Measurements from ENCODE around the gene NCKAP5. TPM values are rescaled to one million over a fixed set of nuclear protein-coding genes. Genes with fewer than 3 reads are reported as not detected.

Gene NCKAP5
- total and polyA plus RNA-seq, 2 experiments from 2014 or later = 0.21 to 0.31 TPM

DNA sequence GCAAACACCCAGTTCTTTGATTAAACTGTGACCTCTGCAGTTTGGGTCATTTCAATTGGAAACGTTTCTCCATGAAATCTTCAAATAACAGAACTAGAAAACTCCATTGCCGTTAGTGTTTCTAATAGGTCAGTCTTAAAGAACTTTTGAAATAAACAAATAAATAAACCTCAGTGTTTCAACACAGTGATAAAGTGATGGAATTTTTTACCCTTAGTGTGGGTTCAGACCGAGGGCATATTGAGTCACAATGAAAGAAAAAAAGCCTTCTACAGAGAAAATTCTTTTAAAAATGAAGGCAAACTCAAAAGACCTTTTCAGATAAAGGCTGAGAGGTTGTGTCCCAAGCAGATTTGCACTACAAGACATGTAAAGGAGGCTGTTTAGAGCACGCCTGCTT is 149.6 kb downstream of the NCKAP5 start:
- H3K27ac ChIP-seq = no peak overlapping the region
- no peak for DNase-seq (ENCODE audit: low read depth in 1 of 2, low spot score in 1 of 2)

DNA sequence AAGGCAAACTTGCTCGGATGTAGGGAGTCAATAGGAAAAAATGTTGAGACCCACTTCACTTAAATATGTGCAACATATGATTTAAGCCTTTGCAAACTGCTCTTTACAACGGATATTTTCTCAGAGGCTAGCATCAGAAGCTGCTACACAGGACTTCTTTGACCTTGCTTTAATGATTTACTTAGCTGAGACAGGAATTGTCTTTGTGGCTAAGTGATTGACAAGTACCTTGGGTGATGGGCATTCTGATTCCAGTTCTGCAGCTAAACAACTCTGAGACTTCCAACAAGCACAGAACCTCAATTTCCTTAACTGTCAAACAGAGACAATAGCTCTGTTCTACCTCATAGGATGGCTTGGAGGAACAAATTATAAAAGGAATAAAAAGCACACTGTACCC is 150.2 kb downstream of the NCKAP5 start:
- Histone ChIP-seq H3K27me3 (no peaks in the 10 kb centered on the region), H3K9me3 (ENCODE audit: low read depth) (no peaks in the 10 kb centered on the region), H3K4me3 (no peak overlapping the region), H3K36me3 (no peaks in the 10 kb centered on the region), H3K27ac (no peak overlapping the region), H3K4me1 (ENCODE audit: low read depth) (no peaks in the 10 kb centered on the region)
- DNase-seq (ENCODE audit: low read depth in 1 of 2, low spot score in 1 of 2) = no peak
- TF ChIP-seq, protein P1, sequence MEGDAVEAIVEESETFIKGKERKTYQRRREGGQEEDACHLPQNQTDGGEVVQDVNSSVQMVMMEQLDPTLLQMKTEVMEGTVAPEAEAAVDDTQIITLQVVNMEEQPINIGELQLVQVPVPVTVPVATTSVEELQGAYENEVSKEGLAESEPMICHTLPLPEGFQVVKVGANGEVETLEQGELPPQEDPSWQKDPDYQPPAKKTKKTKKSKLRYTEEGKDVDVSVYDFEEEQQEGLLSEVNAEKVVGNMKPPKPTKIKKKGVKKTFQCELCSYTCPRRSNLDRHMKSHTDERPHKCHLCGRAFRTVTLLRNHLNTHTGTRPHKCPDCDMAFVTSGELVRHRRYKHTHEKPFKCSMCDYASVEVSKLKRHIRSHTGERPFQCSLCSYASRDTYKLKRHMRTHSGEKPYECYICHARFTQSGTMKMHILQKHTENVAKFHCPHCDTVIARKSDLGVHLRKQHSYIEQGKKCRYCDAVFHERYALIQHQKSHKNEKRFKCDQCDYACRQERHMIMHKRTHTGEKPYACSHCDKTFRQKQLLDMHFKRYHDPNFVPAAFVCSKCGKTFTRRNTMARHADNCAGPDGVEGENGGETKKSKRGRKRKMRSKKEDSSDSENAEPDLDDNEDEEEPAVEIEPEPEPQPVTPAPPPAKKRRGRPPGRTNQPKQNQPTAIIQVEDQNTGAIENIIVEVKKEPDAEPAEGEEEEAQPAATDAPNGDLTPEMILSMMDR (IDR thresholded peaks at IDR 0.05; ENCODE audit: low read depth, low read length) = no peak

More for the DNA sequence above, 149.6 kb downstream of the NCKAP5 start:
- TF ChIP-seq, protein P1 (IDR thresholded peaks at IDR 0.05; ENCODE audit: low read depth, low read length) = no peak
- Histone ChIP-seq H3K27me3 (no peaks in the 10 kb centered on the region), H3K4me3 (no peak overlapping the region), H3K36me3 (no peaks in the 10 kb centered on the region), H3K4me1 (ENCODE audit: low read depth) (no peaks in the 10 kb centered on the region), H3K9me3 (ENCODE audit: low read depth) (no peaks in the 10 kb centered on the region)

DNA sequence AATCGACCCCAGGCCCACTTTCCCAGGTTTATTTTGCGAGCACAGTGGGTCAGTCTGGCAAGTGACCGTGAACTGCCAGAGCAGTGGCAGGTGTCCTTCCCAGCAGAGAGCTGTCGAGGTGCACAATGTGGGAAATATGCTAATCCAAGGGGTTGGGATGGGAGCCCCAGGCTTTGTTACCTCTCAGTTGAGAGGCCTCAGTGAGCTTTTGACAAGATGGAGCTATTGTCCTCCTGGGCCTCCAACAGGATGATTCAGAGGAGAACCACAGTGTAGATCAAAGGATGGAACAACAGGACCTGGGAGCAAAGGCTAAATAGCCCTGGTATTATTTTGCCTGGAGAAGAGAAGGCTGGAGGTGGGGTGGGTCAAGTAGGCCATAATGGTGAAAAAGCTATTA is 150.8 kb downstream of the NCKAP5 start:
- H3K9me3 ChIP-seq (ENCODE audit: low read depth) = no peaks in the 10 kb centered on the region

DNA sequence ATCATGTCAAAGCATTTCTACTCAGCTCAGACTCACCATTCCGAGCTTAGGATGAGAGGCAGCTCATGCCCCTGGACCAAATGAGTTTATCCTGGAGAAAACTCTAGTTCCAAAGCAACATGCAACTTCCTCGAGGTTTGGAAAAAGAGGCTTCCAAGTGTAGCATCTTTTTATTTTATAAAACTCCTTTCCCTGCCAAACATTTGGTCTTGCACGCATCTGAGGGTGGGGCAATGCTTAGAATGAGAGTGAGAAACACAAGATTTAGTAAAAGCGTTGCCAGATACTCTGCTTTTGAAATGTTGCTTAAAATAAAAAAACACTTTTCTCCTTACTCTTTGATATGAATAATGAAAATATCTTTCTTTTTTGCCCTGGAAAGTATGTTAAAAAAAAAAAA is 151.5 kb downstream of the NCKAP5 start:
- Histone ChIP-seq H3K4me1 (ENCODE audit: low read depth) (no peaks in the 10 kb centered on the region), H3K36me3 (no peaks in the 10 kb centered on the region), H3K9me3 (ENCODE audit: low read depth) (no peaks in the 10 kb centered on the region), H3K27ac (no peak overlapping the region), H3K27me3 (no peaks in the 10 kb centered on the region), H3K4me3 (no peak overlapping the region)
- no peak for DNase-seq (ENCODE audit: low read depth in 1 of 2, low spot score in 1 of 2)
- TF ChIP-seq, protein P1 (IDR thresholded peaks at IDR 0.05; ENCODE audit: low read depth, low read length) = no peak

More for the DNA sequence above, 150.8 kb downstream of the NCKAP5 start:
- DNase-seq (ENCODE audit: low read depth in 1 of 2, low spot score in 1 of 2) = no peak
- Histone ChIP-seq H3K27me3 (no peaks in the 10 kb centered on the region), H3K4me1 (ENCODE audit: low read depth) (no peaks in the 10 kb centered on the region), H3K27ac (no peak overlapping the region), H3K4me3 (no peak overlapping the region), H3K36me3 (no peaks in the 10 kb centered on the region)
- TF ChIP-seq, protein P1 (IDR thresholded peaks at IDR 0.05; ENCODE audit: low read depth, low read length) = no peak

DNA sequence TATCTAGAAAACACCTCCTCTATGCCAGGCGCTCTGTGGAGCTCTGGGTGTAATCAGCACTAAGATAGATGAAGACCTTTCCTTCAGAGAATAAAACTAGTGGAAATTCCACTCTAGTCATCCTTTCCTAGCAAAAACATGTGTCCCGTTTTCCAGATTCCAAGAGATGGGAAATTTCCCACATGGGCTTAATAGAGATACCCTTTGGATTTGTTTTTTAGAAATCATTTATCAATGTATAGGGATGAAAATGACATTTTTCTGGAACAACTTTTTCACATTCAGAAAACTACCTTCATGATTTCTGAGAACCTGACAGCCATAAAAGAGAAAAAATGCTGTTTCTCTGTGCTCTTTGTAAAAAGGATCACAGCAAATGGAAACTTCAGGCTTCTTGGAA is 152.1 kb downstream of the NCKAP5 start:
- no peaks in the 10 kb centered on the region for H3K27me3 ChIP-seq
- no peaks in the 10 kb centered on the region for H3K9me3 ChIP-seq (ENCODE audit: low read depth)
- H3K4me3 ChIP-seq = no peak overlapping the region
- H3K4me1 ChIP-seq (ENCODE audit: low read depth) = no peaks in the 10 kb centered on the region
- TF ChIP-seq, protein P1 (IDR thresholded peaks at IDR 0.05; ENCODE audit: low read depth, low read length) = no peak
- no peak overlapping the region for H3K27ac ChIP-seq
- DNase-seq (ENCODE audit: low read depth in 1 of 2, low spot score in 1 of 2) = no peak
- no peaks in the 10 kb centered on the region for H3K36me3 ChIP-seq

Measured in cardiac muscle cell (in vitro differentiated cells and primary cell).